NCI-H524 (cell line): Measurements from ENCODE around the gene SELPLG.
"Not testable (repeated sequence)": the region's sequence is repeated elsewhere in the genome, so short reads cannot be mapped to it uniquely, and the experiment has no call there.

Experiments used
- DNase-seq, 2 experiments: peaks; one replicate each; lab custom pipeline; 2025; lab: John Stamatoyannopoulos, UW

SELPLG gene

GRCh38 chr12:108618953-108619274 is 14.8 kb downstream of the SELPLG start:
- DNase-seq: not testable (repeated sequence)

GRCh38 chr12:108618079-108618952 is 15.4 kb downstream of the SELPLG start:
- peak; percentile 69 to 82 for DNase-seq

- DNase-seq: no peak
Measured at GRCh38 chr12:108616941-108617858, 16.5 kb downstream of the SELPLG start.

GRCh38 chr12:108616359-108616758 is 17.3 kb downstream of the SELPLG start:
- no peak for DNase-seq

GRCh38 chr12:108615918-108616317 is 17.8 kb downstream of the SELPLG start:
- DNase-seq: no peak

GRCh38 chr12:108614639-108615038 is 19.1 kb downstream of the SELPLG start:
- DNase-seq: no peak

GRCh38 chr12:108614041-108614440 is 19.7 kb downstream of the SELPLG start:
- no peak for DNase-seq

- DNase-seq: no peak
Measured at GRCh38 chr12:108613548-108613947, 20.1 kb downstream of the SELPLG start.

GRCh38 chr12:108612788-108613282 is 20.9 kb downstream of the SELPLG start:
- peak in 1 of 2 experiments; percentile 12 for DNase-seq

- DNase-seq: peak in 1 of 2 experiments; percentile 41
Measured at GRCh38 chr12:108611884-108612415, 21.7 kb downstream of the SELPLG start.

GRCh38 chr12:108610856-108611605 is 22.7 kb downstream of the SELPLG start:
- no peak for DNase-seq

- no peak for DNase-seq
Measured at GRCh38 chr12:108610336-108610815, 23.3 kb downstream of the SELPLG start.

- DNase-seq: no peak
Measured at GRCh38 chr12:108609537-108610335, 24.0 kb downstream of the SELPLG start.

GRCh38 chr12:108608616-108609015 is 25.1 kb downstream of the SELPLG start:
- DNase-seq: no peak

GRCh38 chr12:108607981-108608600 is 25.6 kb downstream of the SELPLG start:
- no peak for DNase-seq

- peak in 1 of 2 experiments; percentile 8 for DNase-seq
Measured at GRCh38 chr12:108606492-108606891, 27.2 kb downstream of the SELPLG start.

- no peak for DNase-seq
Measured at GRCh38 chr12:108605690-108606406, 27.8 kb downstream of the SELPLG start.

- no peak for DNase-seq
Measured at GRCh38 chr12:108605000-108605689, 28.5 kb downstream of the SELPLG start.
